ENCODE measurements around the gene MYLK3.

Gene MYLK3

DNA sequence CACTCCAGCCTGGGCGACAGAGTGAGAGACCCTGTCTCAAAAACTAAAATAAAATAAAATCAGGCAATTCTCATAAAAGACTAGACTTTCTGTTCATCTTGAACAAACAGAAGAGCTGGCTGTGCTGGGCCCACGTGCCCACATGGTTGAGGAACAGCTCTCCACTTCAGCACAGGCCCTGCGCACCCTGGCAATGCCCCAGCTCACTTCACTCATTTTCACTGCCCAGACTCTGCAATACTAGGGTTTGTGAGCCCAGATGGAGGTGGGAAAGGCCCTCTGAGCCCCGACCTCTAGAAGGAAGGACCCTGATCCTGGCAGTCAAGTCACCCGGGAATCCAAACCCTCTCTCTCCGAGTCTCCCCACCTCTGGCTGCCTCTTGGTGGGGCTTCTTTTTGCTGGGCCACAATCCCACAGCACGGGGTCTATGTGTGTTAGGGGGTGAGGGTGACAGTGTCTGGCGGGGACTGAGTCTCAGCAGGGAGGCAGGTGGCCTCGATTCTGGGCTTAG is 14.8 kb downstream of the MYLK3 start:
- no peak overlapping the region for H3K4me3 ChIP-seq (replicated peaks; ENCODE audit: low read depth, low read length)
- TF ChIP-seq, protein P1, sequence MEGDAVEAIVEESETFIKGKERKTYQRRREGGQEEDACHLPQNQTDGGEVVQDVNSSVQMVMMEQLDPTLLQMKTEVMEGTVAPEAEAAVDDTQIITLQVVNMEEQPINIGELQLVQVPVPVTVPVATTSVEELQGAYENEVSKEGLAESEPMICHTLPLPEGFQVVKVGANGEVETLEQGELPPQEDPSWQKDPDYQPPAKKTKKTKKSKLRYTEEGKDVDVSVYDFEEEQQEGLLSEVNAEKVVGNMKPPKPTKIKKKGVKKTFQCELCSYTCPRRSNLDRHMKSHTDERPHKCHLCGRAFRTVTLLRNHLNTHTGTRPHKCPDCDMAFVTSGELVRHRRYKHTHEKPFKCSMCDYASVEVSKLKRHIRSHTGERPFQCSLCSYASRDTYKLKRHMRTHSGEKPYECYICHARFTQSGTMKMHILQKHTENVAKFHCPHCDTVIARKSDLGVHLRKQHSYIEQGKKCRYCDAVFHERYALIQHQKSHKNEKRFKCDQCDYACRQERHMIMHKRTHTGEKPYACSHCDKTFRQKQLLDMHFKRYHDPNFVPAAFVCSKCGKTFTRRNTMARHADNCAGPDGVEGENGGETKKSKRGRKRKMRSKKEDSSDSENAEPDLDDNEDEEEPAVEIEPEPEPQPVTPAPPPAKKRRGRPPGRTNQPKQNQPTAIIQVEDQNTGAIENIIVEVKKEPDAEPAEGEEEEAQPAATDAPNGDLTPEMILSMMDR (IDR thresholded peaks at IDR 0.05; ENCODE audit: low read depth, low read length, missing control alignments), result no peak
- no peak for DNase-seq (ENCODE audit: extremely low read depth, low read depth)

DNA sequence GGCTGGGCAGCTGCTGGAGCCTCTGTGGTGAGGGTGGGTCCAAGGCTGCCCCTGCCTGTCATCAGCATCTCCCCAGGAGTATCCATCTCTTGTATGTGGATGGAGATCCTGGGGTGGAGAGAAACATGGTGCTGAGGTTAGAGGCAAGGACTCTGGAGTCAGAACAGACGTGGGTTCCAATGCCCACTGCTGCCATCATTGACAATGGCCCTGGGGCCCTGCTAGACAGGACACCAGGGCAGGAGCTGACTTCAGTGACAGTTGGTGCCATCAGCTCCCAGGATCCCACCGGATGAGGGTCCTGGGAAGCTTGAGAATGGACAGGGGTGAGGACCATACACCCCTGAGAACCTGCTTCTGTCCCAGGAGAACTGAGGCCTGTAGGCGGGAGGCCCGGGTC is 15.6 kb downstream of the MYLK3 start:
- TF ChIP-seq, protein P1 (IDR thresholded peaks at IDR 0.05; ENCODE audit: low read depth, low read length, missing control alignments), result no peak
- DNase-seq (ENCODE audit: extremely low read depth, low read depth), result no peak
- H3K4me3 ChIP-seq (replicated peaks; ENCODE audit: low read depth, low read length), result no peak overlapping the region

DNA sequence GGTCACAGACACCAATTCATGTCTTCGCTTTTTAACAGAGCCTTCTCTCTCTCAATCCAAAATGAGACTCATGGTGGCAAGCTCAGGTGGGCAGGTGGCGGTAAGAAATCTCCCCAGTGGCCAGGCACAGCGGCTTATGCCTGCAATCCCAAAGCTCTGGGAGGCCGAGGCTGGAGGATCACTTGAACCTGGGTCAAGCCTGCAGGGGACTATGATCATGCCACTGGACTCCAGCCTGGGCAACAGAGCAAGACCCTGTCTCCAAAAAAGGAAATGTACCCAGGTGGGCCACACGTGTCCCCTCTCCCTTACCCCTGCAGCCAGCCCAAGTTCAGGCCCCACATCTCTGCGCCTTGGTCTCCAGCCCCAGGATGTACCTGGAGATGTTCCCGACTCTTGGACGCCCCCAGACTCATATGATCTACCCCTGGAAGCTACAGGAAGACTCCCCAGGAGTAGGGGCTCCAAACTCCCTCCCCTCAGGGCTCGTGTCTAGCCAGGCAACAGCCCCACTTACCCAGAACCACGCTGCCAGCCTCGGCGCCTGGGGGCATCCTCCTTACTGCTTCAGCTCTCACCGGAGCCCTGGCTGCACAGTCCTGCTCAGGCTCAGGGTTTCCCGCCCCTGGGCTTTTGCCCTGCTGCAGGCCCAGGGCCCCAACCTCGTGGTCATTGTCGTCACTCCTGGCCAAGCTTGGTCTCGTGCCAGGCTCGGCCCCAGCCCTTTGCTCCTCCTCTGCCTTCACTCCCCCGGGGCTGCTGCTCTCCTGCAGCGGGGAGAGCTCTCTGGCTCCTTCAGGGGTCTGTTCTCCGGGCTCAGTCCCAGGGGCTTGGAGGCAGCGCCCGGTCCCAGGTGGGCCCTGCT is 16.2 kb downstream of the MYLK3 start:
- TF ChIP-seq, protein P1 (IDR thresholded peaks at IDR 0.05; ENCODE audit: low read depth, low read length, missing control alignments), result no peak
- H3K4me3 ChIP-seq (replicated peaks; ENCODE audit: low read depth, low read length), result no peak overlapping the region
- DNase-seq (ENCODE audit: extremely low read depth, low read depth), result no peak

DNA sequence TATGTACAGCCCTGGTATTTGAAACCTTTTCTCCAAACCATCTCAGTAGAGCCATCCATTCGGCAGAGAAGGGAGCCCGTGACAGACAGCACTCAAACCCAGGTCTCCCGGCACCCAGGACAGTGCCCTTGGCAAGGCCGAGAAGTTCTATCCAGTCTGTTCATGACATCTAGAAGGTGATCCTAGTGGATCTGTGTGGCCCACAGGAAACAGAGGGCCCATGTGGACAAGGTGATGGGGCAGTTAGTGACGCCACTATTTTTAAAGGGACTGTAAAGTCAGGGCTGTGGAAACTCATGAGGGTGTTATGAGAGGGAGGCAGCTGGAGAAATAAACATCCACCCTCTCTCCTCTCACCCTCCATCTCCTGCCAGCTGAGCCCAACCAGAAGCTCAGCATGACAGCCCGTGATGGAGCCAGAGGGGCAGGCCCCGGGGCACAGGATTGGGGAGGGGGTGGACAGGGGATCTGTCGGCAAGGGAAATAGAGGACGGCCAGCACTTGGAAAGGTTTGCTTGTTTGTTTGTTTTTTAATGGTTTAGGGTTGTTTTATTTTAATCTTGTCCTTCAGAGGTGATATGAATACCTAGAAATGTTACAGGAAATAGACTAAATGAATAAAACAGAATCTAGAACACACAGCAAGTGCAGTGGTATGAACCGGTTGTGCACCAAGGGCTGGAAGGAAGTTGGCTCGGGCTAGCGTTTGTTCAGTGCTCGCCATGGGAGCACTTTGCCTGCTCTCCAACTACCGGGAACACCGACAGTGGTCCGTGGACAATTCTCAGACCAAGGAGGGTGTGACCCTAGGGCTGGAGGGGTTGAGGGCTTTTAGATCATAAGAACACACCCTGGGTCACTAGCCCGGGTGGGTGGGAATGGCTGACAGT is 17.1 kb downstream of the MYLK3 start:
- no peak overlapping the region for H3K4me3 ChIP-seq (replicated peaks; ENCODE audit: low read depth, low read length)
- no peak for DNase-seq (ENCODE audit: extremely low read depth, low read depth)
- TF ChIP-seq, protein P1 (IDR thresholded peaks at IDR 0.05; ENCODE audit: low read depth, low read length, missing control alignments), result no peak

DNA sequence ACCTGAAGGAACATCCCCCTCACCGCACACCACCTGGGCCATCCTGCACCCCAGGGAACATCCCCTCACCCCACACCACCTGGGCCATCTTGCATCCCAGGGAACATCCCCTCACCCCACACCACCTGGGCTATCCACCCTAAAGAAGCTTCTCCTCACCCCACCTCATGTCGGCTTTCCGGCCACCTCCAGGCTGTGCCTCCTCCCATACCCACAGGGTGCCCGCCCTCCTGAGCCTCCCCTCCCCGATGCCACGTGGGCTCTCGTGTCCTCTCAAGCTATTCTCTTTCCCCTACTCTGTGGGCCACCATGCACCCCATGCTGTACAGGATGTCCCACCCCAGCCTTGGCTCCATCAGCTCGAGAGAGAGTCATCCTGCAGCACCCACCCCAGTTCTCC is 18.0 kb downstream of the MYLK3 start:
- DNase-seq (ENCODE audit: extremely low read depth, low read depth), result no peak
- H3K4me3 ChIP-seq (replicated peaks; ENCODE audit: low read depth, low read length), result no peak overlapping the region
- TF ChIP-seq, protein P1 (IDR thresholded peaks at IDR 0.05; ENCODE audit: low read depth, low read length, missing control alignments), result no peak

DNA sequence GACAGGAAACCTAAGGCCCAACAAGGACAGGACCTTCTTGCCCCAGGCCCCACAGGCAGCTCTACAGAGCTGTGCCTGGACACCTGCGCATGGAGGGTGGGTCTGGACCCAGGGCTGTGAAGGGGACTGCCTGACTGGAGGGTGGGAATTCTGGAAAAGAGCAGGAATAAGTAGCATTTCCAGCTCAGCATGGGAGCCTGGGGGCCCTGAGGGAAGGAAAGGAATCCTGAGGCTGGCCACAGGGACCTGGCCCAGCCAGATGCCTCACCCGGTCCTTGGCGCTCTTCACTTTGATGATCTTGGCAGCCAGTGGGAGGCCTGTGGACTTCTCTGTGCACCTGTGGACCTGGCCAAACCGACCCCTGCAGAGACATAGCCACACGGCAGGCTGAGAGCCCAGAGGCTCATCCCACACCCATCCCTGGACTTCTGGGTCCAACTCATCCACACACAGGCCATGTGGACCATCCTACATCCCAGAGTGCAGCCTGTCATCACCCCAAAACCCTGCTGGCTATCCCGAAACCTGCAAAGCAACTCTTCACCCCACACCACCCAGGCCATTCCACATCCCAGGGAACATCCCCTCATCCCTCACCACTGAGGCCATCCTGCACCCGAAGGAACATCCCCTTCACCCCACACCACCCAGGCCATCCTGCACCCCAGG is 18.7 kb downstream of the MYLK3 start:
- DNase-seq (ENCODE audit: extremely low read depth, low read depth), result no peak
- TF ChIP-seq, protein P1 (IDR thresholded peaks at IDR 0.05; ENCODE audit: low read depth, low read length, missing control alignments), result no peak
- no peak overlapping the region for H3K4me3 ChIP-seq (replicated peaks; ENCODE audit: low read depth, low read length)

Measured in HFF-Myc (cell line).